Activated CD8-positive, alpha-beta memory T cell treated with anti-CD3 and anti-CD28 coated beads, Interleukin-2, amount 50 U/mL, for 1 hour (primary cell): ENCODE data around the gene AQP6.
A peak's percentile ranks its signal among the peaks of the same experiment; 100 is the strongest.

ENCODE experiments used
- DNase-seq: peaks from one replicate; pipeline ENCODE4 v3.0.0-alpha.2; 2020; ENCODE audit errors: extremely low read depth

AQP6 gene

DNA sequence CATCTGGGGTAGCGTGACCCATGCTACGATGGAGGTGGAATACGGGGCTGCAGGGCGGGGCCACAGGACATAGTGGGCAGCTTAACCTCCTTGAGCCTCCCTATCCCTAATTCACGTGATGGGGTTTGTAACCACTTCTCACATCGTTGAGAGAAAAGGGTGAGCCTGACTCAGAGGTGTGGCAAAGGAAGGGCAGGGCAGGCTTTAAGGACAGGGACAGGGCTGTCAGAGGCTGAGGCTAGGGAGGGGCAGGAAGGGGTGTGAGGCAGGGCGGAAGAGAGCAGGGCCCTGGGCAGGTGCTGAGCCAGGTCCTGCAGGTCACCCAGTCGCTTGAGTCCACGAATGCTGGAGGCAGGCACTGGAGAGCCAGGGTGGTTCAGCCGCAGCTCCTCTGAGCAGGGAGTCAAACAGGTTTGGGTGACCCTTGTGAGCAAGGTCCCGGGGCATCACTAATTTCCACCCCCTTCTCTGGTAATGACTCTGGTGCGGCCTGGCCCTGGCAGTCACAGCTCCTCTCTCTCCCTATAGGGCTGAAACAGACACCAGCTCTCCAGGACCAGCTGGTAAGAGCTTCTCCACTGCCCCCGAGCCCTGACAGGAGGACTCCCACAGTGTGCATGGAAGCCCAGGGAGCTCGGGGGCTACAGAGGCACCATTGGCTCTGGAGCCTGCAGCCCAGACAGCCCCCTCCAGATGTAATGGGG lies 29.7 kb upstream of the AQP6 start:
- DNase-seq, result no peak

DNA sequence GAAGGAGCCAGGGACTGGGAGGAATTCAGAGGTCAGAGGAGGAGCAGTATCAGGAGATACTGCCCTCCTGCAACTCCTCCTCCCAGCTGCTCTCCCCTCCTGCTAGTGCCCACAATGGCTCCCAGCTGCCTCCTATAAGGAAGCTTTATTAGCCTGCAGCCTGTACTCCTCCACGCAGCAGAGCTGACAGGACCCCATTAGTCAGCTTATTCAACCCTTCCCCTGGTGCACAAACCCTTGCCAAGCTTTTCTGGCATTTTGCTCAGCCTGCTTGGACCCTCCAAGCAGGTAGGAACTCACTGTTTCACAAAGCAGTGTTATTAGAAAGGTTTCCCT lies 29.2 kb upstream of the AQP6 start:
- DNase-seq, result no peak

DNA sequence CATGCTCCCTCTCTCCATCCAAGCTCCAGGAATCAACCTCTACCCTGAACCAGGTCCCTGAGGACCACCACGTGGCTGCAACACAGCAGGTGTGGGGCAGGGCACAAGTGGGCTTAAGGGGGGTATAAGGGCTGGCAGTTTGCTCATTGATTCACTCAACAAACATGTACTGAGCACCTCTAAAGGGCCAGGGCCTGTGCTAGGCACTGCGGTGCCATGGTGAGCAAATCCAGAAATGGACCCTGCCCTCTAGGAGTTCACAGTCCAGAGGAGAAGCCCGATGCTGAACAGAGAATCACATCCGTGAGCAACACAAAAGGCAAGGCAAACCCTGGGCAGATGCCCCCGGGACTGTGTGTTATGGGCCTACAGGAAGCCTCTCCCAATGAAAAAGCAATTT lies 28.7 kb upstream of the AQP6 start:
- no peak for DNase-seq

DNA sequence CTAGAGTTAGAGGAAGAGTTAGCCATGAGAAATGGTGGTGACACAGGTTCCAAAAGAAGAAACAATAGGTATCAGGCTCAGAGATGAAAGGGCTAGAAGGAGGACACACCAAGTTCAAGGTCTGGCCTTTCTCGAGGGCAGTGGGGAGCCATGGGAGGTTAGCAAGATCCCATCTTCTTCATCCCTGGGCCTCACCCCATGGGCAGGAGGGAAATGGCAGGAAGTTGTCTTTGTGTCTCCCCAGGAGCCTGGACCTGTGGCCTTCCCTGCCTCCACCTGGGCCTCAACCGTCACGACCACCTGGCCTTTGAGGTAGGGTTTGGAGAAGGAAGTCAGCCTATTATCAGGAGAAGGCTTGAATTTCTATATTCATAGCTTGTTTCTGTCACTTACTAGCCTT lies 28.0 kb upstream of the AQP6 start:
- DNase-seq, result no peak

DNA sequence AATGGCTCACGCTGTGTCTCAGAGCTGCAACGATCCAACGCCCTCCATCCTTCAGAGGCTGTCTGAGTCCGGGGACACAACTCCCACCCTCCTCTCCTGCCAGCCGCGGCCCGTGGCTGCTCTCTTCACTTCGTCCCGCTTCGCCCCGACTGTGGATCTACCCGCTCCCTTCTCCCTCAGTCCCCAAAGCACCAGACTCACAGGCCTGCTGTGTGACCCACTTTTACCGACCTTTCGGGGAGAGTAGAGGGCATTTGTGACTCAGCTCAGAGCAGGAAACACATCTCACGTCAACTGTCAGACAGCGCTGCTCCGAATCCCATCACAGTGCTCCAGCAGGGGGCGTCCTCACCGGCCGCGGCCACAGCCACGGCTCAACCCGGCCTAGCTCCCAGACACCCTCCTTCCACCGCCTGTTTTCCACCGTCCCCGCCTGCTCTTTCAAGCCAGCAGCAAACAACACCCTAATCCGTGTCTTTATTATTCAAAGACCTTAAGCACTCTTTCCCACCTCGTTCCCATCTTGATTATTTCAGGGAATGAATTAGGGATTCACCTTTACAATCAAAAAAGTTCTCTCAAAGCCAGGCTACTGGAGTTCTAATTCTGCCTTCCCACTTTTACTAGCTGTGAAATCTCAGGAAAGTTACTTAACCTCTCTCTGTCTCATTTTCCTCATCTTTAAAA lies 27.2 kb upstream of the AQP6 start:
- peak; percentile 52 for DNase-seq

DNA sequence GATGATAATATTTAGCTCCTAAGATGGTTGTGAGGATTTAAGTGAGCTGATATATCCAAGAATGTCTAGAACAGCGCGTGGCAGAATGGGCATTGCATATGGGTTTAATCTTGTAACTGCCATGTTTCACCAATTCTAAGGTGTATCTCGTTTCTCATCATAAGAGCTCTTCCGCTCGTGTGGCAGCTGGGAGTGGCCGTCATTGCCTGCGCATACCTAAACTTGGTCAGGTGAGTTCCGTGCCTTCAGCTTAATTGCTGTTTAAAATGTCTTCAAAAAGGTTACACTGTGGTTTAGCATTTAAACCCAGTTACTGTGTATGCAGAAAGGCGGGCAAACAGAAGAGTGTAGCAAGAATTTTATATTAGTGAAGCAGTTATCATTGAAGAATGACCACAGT lies 26.7 kb upstream of the AQP6 start:
- no peak for DNase-seq

DNA sequence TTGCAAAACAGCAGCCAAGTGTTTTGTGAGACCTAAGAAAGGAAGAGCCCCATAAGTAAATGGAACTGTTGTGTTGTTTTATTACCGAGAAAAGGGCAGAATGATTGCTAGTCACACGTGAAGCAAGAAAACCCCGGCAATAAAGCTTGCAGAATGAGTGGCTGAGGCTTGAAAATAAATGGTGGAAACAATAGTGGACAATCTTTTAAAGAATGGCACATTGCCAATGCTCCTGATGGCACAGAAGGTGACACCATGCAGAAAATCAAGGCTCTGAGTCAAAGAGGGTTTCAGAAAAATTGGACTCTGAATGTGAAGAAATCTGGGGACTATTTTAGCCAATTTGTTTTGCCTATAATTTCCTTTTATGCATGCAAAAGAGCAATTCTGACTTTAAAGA lies 26.2 kb upstream of the AQP6 start:
- no peak for DNase-seq

DNA sequence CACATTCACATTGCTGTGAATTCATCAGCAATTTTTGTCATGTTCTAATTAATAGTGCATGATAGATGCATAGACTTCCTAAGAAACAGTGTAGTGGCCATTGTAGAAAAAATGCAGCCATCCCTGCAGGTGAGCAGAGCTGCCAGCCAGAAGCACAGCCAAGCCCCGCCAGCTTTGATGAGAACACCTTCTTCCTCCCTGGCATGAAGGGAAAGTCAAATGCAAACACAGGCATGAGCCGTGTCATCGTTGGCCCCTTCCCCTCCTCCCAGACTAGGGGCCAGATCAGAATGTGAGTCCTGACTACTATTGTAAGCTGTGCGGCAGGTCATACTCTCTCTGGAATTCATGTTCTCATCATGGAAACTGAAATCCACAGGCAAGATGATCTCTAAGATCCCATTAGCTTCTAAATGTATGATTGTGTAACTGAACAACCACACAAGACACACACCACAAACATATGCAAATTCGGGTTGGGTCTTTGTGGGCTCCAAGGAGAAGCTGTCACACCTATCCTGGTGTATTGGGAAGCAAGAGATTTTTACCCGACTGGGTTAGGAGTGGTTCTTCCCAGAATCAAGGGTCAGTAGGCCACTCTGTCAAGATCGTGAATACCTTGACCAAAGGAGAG lies 25.0 kb upstream of the AQP6 start:
- DNase-seq, result no peak

DNA sequence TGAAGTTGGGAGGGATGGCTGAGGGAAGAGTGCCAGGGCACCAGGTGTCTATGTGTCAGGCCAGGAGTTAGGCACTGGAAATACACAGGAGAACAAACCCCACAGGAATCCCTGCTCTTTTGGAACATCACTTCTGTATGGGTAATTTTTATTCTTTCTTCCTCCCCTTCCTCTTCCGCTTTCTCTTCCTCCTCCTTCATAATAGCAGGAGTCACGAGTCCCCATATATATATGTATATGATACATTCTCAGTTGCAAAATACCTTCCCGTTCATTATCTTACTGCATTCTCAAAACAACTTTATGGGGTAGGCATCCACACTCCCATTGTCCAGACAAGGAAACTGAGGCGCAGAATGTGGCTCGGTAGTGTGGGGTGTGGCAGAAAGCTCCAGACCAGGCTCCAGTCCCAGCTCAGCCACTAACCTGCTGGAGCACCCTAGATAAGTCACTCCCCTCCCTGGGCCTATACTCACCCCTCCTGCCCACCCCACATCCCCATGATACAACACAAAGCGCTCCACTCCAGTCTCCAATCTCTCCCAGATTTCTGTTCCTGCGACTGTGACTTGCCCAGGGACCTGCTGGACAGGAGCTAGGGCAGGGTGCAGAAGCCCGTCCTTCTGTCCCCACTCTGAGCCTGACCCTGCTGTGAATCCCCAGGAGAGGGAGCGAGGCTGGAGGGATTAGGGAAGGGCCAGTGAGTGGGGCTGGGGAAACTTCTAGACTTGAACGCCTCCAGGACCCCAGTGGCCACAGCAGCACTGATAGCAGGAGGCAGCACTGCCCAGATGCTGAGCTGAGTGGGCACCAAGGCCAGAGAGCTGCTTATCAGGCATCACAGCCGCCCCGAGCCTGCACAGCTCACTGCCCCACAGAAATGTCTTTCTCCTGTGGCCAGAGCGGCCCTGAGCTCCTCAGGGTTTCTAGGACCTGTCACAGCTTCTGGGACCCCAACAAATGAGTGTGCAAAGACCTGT lies 23.6 kb upstream of the AQP6 start:
- DNase-seq, result no peak

DNA sequence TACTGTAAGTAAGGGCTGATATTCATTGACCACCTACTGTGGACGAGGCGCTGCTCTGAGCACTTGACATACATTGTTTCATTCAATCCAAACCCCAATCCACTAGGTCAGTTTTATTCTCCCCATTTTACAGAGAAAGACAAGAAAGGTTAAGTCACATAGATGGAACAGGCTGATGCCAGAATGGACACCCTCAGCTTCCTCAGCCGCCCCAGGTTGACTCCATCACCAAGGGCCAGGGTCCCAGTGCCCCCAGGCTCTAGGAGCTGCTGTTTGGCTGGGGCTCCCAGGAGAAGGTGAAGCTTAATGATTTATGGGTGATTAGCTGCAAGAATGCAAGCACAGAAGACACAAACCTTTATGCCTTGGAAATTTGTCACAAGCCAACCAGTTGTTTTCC lies 22.9 kb upstream of the AQP6 start:
- DNase-seq, result no peak

DNA sequence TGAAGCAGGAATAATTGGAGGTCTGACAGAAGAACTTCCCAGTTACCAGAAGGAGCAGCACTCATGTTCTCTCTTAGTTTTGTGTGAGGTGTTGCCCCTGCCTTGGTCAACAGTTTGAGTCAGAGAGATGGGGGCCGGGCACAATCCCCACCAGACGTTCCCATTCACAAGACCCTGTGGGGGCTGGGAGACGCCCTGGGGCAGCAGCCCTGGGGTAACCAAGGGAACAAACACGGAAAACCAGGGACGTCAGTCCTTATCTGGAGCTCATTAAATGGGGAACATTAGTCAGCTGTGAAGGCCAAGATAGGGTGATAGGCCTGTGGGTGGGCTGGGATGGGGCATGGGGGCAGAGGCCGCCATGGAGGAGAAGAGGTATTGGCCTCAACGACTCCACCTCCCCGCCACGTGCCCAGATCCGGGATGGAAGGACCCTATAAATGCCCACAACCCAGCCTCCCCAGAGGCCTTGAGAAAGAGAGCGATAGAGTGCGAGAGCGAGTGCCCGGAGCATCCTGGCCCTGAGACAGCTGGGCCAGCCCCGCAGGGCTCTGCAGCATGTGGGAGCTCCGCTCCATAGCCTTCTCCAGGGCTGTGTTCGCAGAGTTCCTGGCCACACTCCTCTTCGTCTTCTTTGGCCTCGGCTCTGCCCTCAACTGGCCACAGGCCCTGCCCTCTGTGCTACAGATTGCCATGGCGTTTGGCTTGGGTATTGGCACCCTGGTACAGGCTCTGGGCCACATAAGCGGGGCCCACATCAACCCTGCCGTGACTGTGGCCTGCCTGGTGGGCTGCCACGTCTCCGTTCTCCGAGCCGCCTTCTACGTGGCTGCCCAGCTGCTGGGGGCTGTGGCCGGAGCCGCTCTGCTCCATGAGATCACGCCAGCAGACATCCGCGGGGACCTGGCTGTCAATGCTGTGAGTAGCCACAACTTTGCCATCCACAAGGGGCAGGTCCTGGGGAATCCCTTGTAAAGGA lies 22.2 kb upstream of the AQP6 start, which contains the start of gene AQP2:
AQP2 (plus strand) TSS at position 465 of the 979 bp plus-strand sequence; CDS start at position 559, 94 bp downstream.
- no peak for DNase-seq

DNA sequence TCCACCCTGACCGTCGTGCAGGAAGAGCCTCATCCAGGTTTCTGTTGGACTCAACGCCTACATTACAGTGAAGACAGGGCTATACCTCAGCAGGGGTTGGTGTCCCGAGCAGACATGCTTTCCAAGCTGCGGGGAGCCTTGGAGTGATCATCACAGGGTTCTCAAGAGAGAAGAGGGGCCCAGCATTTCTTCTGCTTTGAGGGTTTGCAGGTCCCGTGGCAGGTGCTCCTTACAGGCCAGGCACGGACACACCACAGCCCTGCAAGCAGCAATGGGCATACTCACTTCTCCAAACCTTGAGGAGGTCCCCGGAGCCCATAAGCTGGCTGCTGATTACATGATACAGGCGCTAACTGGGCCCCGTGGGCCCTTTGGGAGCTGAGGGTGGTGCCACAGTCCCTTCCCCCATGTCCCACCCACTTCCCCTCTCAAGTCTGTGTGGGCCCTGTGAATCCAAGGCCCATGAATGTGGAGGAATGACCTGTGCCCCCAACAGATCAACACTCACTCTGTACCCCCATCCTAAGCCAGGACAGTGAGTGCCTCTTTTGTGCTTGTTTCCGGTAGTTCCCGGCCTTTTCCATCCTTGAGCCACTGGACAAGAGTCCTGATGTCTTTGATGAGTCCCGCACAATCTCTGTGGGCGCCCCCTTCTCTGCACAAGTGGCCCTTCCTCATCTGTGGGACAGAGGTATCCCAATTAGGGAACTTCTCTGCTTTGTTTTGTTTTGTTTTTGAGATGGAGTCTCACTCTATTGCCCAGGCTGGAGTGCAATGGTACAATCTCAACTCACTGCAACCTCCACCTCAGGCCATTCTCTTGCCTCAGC lies 21.1 kb upstream of the AQP6 start:
- no peak for DNase-seq

DNA sequence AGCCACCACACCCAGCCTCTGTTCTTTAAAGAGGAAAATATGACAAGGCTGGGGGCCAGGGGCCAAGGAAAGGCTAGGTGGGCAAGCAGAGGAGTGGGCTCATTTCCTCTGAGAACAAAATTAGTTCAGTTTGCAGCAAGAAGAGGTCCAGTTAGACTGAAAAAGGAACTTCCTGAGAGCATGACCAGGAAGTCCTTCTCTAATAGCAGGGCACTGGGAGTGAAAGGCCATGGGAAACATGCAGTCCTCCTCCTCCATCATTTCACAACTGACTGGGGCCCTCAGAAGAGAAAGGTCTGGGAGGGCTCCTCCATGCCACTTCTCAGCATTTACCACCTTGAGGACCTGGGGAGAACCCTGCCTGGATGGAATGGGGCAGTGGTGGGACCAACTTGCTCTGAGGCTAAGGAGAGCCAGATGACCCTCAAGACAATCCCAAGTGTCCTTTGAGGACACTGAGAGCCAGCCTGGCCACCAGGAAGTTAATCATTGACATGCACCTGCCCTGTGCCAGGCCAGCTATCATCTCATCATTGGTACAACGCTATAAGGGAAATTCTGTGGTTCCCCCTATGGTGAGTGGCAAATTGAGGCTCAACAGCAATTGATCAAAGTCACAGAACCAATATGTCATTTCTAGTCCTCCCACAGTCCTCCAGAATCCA lies 20.2 kb upstream of the AQP6 start:
- DNase-seq, result no peak

DNA sequence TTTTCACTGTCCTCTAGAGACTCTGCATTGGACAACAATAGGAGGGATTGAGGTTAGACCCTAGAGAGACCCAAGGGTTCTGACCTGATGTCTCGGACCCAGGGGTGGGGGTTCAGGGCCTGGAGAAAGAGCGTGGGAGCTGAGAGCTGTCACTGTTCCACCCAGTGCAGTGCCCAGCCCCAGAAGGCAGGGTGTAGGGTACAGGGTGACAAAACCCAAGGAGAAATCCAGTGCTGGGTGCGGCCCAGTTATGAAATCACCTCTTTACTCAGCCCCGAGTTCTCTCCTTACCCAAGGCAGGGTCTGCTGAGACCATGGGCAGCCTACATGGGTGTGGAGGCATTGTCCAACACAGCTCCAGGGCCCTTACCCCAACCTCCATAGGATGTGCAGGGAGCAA lies 19.6 kb upstream of the AQP6 start:
- no peak for DNase-seq

DNA sequence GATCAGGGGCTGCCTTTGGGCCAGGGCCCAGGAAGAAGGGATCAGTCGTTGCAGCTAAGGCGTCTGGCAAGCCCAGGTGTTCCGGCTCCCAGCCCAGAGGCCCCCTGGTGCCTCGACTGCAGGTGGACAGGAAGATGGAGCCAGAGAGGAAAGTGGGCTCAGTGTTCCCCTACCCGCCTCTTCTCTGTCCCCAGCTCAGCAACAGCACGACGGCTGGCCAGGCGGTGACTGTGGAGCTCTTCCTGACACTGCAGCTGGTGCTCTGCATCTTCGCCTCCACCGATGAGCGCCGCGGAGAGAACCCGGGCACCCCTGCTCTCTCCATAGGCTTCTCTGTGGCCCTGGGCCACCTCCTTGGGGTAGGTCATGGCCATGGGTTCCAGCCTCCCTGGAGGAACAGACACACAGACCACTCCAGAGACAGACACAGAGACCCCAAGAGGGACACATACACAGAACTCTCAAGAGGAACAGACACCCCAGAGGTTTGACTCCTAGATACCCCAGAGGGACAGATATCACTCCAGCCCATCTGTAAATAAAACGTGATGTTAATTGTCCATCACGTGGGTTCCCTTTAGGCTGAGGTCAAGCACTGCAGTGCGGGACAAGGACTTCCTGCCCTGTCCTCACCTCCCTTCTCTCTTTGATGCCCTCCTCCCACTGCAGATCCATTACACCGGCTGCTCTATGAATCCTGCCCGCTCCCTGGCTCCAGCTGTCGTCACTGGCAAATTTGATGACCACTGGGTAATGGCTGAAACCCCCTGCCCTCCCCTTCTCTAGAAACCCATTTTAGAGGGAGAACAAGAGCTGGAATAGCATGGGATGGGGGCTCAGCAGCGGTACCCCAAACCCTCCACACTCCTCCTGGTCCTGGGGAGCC lies 18.5 kb upstream of the AQP6 start:
- no peak for DNase-seq

DNA sequence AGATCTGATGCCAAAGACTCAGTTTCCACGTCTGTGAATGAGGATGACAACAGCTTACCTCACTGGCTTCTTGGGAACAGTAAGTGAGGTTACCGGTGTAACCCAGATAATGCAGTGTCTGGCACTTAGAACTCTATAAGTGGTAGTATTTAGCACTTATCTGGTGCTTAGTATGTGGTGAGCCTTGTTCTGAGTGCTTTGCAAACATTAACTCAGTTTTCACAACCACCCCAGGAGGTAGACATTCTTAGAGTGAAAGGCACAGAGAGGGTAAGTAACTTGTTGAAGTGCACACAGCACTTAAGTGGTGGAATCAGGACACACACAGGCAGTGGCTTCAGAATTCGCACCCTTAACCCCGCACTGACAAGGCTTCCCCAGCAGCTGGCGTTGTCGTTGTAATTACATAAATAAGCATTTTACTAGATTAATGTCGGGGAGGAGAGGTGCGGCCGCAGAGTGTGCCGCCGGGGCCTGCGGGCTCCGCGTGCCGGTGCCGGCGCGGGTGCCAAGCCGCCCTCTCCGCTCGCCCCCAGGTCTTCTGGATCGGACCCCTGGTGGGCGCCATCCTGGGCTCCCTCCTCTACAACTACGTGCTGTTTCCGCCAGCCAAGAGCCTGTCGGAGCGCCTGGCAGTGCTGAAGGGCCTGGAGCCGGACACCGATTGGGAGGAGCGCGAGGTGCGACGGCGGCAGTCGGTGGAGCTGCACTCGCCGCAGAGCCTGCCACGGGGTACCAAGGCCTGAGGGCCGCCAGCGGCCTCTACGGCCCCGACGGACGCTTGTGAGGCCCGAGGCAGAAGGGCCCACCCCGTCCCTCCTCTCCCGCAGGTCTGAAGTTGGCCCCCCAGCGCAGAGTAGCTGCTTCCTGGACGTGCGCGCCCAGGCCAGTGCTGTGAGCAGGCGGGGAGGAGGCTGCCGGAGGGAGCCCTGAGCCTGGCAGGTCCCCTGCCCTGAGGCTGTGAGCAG lies 17.6 kb upstream of the AQP6 start:
- DNase-seq, result no peak
